OCI-LY1 (cell line): ENCODE measurements around the gene RHOBTB3.
"Not testable (repeated sequence)": the region's sequence is repeated elsewhere in the genome, so short reads cannot be mapped to it uniquely, and the experiment has no call there.

Experiments
- CTCF ChIP-seq: fragments of 200-600 bp; sonication (generic), shearing (Covaris generic); IDR thresholded peaks from 2 replicates; pipeline ENCODE4 v1.5.1; 2017; ENCODE audit warnings: mild to moderate bottlenecking, antibody characterized with exemption, low read length, moderate library complexity, mixed read lengths
- EZH2 ChIP-seq: fragments of 200-600 bp; sonication (generic), shearing (Covaris generic); IDR thresholded peaks from 2 replicates; pipeline ENCODE4 v1.8.0; 2017; ENCODE audit warnings: borderline replicate concordance, mixed run types, mild to moderate bottlenecking, antibody characterized with exemption, low read length, moderate library complexity, mixed read lengths

- TF ChIP-seq CTCF, EZH2: not testable (repeated sequence)
Observed at GRCh38 chr5:95713246-95713645, 17.9 kb upstream of the RHOBTB3 start.
